Measurements from ENCODE around the gene COBLL1. TPM values are rescaled to one million over a fixed set of nuclear protein-coding genes. Genes with fewer than 3 reads are reported as not detected.

COBLL1 gene
- total RNA-seq, 1 donor from 2014 or later, result 4.4 TPM

DNA sequence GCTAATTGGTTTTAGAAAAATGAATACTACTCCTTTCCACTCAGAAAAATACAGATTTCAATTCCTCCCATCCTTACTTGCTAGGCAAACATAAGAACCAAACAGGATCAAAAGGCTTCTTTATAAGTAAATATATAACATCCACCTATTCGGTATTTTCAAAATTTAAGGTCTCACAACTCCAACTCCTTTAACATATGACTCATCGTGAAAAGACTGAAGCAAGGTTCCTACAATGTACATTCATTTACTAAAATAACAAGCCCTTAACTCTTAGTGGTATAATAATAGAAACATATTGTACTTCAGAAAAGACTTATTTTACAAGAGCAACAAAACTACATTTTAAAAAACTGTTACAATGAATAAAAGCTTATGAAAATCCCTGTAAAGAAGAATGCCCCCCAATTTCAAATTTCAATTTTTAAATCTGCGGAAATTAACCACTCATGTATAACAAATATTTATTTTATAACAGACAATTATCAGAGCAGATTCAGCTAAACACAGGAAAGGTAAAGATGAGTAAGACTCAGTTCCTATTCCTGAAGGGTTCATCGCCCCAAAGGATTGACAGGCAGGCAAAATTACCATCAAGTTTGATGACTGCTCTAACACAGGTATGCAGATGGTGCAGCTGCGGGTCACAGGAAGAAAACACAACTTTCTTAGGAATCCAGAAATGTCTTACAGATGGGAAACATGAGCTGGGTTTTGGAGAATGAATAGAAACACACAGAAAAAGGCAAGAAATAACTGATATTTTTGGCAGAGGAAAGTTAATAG, 96.4 kb downstream of the COBLL1 start:
- H3K4me1 Mint-ChIP-seq, result no peaks in the 10 kb centered on the region

DNA sequence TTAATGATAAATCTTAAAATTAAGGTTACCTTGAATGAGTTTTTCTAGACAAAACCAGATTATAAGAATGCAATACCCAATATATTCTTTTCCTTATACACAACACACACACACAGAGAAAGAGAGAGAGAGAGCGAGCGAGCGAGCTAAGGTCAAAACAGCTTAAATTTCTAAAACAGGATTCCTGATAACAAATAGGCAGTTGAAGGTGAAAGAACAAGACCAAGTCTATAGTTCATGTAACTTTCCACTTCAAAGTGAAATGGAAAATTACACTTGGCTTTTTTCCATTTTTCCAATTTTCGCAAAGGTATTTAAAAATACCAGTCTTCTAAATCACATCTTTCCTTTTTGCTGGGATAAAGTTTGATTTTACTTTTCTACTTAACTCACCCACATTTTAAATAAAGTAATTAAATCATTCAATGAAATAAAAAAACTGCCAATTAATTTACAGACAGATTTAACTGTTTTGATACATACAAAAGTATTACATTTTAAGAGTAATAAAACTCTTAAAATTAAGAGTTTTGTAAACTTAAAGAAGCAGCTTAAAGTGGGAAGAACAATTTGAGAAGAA, 98.8 kb downstream of the COBLL1 start:
- H3K36me3 Mint-ChIP-seq (ENCODE audit: low read depth), result no peaks in the 10 kb centered on the region
- TF ChIP-seq CTCF (conservative IDR thresholded peaks at IDR 0.05), result no peak
- DNase-seq (ENCODE audit: low read depth, low spot score), result no peak
- H3K27me3 Mint-ChIP-seq (ENCODE audit: low read depth), result no peaks in the 10 kb centered on the region
- H3K4me1 Mint-ChIP-seq, result no peaks in the 10 kb centered on the region
- H3K27ac Mint-ChIP-seq (ENCODE audit: unreplicated experiment), result no peak overlapping the region
- H3K9me3 Mint-ChIP-seq, result no peaks in the 10 kb centered on the region
- H3K4me3 Mint-ChIP-seq, result no peak overlapping the region

More for the DNA sequence above, 96.4 kb downstream of the COBLL1 start:
- no peak overlapping the region for H3K27ac Mint-ChIP-seq (ENCODE audit: unreplicated experiment)
- no peak for TF ChIP-seq CTCF (conservative IDR thresholded peaks at IDR 0.05)
- H3K4me3 Mint-ChIP-seq, result no peak overlapping the region
- DNase-seq (ENCODE audit: low read depth, low spot score), result no peak
- H3K36me3 Mint-ChIP-seq (ENCODE audit: low read depth), result no peaks in the 10 kb centered on the region
- H3K27me3 Mint-ChIP-seq (ENCODE audit: low read depth), result no peaks in the 10 kb centered on the region
- H3K9me3 Mint-ChIP-seq, result no peaks in the 10 kb centered on the region

DNA sequence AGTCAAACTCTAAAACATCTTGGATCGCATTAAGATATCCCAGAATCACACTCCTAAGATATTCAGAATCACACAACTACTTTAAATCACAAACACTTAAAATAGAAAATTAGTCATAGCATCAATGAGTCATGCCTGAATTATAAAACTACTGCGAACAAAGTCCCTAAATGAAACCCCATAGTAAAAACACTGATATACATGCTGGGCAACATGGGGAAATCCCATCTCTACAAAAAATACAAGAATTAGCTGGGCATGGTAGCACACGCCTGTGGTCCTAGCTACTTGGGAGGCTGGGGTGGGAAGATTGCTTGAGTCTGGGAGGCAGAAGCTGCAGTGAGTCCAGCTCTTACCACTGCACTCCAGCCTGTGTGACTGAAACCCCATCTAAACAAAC, 101.7 kb downstream of the COBLL1 start:
- no peak for TF ChIP-seq CTCF (conservative IDR thresholded peaks at IDR 0.05)
- Mint-ChIP-seq H3K4me1 (no peaks in the 10 kb centered on the region), H3K36me3 (ENCODE audit: low read depth) (no peaks in the 10 kb centered on the region), H3K9me3 (no peaks in the 10 kb centered on the region), H3K4me3 (no peak overlapping the region), H3K27ac (ENCODE audit: unreplicated experiment) (peak overlapping the region; percentile 3), H3K27me3 (ENCODE audit: low read depth) (no peaks in the 10 kb centered on the region)
- no peak for DNase-seq (ENCODE audit: low read depth, low spot score)

GRCh38 chr2:164737612-164738081, 104.0 kb downstream of the COBLL1 start:
- Mint-ChIP-seq H3K4me1 (peaks cover 13% of the 10 kb centered on the region), H3K36me3 (ENCODE audit: low read depth) (no peaks in the 10 kb centered on the region), H3K4me3 (no peak overlapping the region), H3K9me3 (no peaks in the 10 kb centered on the region), H3K27ac (ENCODE audit: unreplicated experiment) (no peak overlapping the region), H3K27me3 (ENCODE audit: low read depth) (no peaks in the 10 kb centered on the region)
- DNase-seq (ENCODE audit: low read depth, low spot score), result peak; percentile 33
- peak; percentile 86 for TF ChIP-seq CTCF (conservative IDR thresholded peaks at IDR 0.05)

GRCh38 chr2:164735309-164735919, 106.2 kb downstream of the COBLL1 start:
- Mint-ChIP-seq H3K4me3 (no peak overlapping the region), H3K27me3 (ENCODE audit: low read depth) (no peaks in the 10 kb centered on the region), H3K27ac (ENCODE audit: unreplicated experiment) (no peak overlapping the region), H3K4me1 (peaks cover 13% of the 10 kb centered on the region), H3K9me3 (no peaks in the 10 kb centered on the region), H3K36me3 (ENCODE audit: low read depth) (no peaks in the 10 kb centered on the region)
- no peak for DNase-seq (ENCODE audit: low read depth, low spot score)
- TF ChIP-seq CTCF (conservative IDR thresholded peaks at IDR 0.05), result no peak
